Breast epithelium (tissue), 4 donors: ENCODE results near the gene HES5. TPM values are rescaled to one million over a fixed set of nuclear protein-coding genes. Genes with fewer than 3 reads are reported as not detected.

ENCODE experiments used
- DNase-seq, 2 donors: peaks; one replicate each; pipeline ENCODE4 v3.0.0-alpha.2; 2019; ENCODE audit warnings: low spot score in 2 of 2
- H3K27ac ChIP-seq, 2 donors: fragments of 200-600 bp; sonication (generic) in 1 of 2; one replicate each; pipeline ENCODE4 v1.5.1; 2016 to 2019; ENCODE audit warnings: mild to moderate bottlenecking in 1 of 2
- H3K27me3 ChIP-seq, 2 donors: fragments of 200-600 bp; sonication (generic) in 1 of 2; one replicate each; pipeline versions ENCODE4 v1.5.1 to v1.6.0; 2017 to 2019; ENCODE audit warnings: control low read depth in 1 of 2, mild to moderate bottlenecking in 1 of 2
- H3K36me3 ChIP-seq: fragments of 200-600 bp; one replicate; pipeline ENCODE4 v1.5.1; 2019
- H3K4me1 ChIP-seq, 2 donors: fragments of 200-600 bp; sonication (generic); one replicate each; pipeline ENCODE4 v1.5.1; 2016 to 2019; ENCODE audit warnings: control low read depth in 1 of 2
- H3K4me3 ChIP-seq, 3 donors: fragments of 200-600 bp; sonication (generic); 1 replicate in 2 of 3; 2 replicates in 1 of 3; pipeline ENCODE4 v1.5.1; 2016 to 2019; ENCODE audit warnings: mild to moderate bottlenecking in 3 of 3, moderate library complexity in 2 of 3
- H3K9me3 ChIP-seq, 2 donors: fragments of 200-600 bp; sonication (generic) in 1 of 2; one replicate each; pipeline ENCODE4 v1.5.1; 2016 to 2019; ENCODE audit warnings: control low read depth in 1 of 2
- CTCF ChIP-seq, 3 donors: fragments of 450-650 bp; IDR thresholded peaks; one replicate each; pipeline ENCODE4 v1.5.1; 2016 to 2017; ENCODE audit warnings: antibody characterized with exemption in 3 of 3, mild to moderate bottlenecking in 3 of 3, moderate library complexity in 3 of 3
- POLR2A ChIP-seq: fragments of 450-650 bp; IDR thresholded peaks from one replicate; pipeline ENCODE4 v1.6.1; 2016; ENCODE audit warnings: antibody characterized with exemption, mild to moderate bottlenecking, moderate library complexity
- POLR2AphosphoS5 ChIP-seq, 3 donors: sonication (generic); formaldehyde crosslinking; IDR thresholded peaks; one replicate each; pipeline ENCODE4 v1.6.1; 2017; ENCODE audit warnings: antibody characterized with exemption in 3 of 3
- intact Hi-C: fragments of 100-400 bp; cut with DNase I; formaldehyde crosslinking; loops from one replicate; pipeline ENCODE4 v1.15.1; 2023; ENCODE audit warnings: low total_unique reads
- total RNA-seq, 3 donors: library from RNA; depleted of rRNA; stranded (reverse); fragments of >200 nt; gene quantifications; one replicate each; pipeline ENCODE4 v1.1.0, GENCODE V29; 2016

Gene HES5
- total RNA-seq, 3 donors from 2014 or later: not detected

- intact Hi-C loops: loop anchor here (10.0 kb wide), 1 partner anchor 507 kb away; no protein-coding TSS in a partner anchor
- Histone ChIP-seq H3K27me3 (peaks cover 0 to 17% of the 10 kb centered on the region in 2 donors), H3K9me3 (no peaks in the 10 kb centered on the region), H3K4me3 (no peak overlapping the region), H3K4me1 (no peaks in the 10 kb centered on the region), H3K36me3 (no peaks in the 10 kb centered on the region), H3K27ac (no peak overlapping the region)
- TF ChIP-seq POLR2A (no peak), CTCF (IDR thresholded peaks at IDR 0.05) (no peak), POLR2AphosphoS5 (IDR thresholded peaks at IDR 0.05) (no peak)
- DNase-seq: no peak
Observed at GRCh38 chr1:2497891-2498290, 32.2 kb downstream of the HES5 start.

- H3K27me3 ChIP-seq: peaks cover 0 to 7% of the 10 kb centered on the region in 2 donors
- intact Hi-C loops: loop anchor here (10.0 kb wide), 1 partner anchor 508 kb away; no protein-coding TSS in a partner anchor
- TF ChIP-seq CTCF (IDR thresholded peaks at IDR 0.05): no peak
- TF ChIP-seq POLR2AphosphoS5 (IDR thresholded peaks at IDR 0.05): no peak
- TF ChIP-seq POLR2A: no peak
- H3K27ac ChIP-seq: no peak overlapping the region
- H3K4me1 ChIP-seq: no peaks in the 10 kb centered on the region
- no peaks in the 10 kb centered on the region for H3K36me3 ChIP-seq
- H3K9me3 ChIP-seq: no peaks in the 10 kb centered on the region
- no peak overlapping the region for H3K4me3 ChIP-seq
- no peak for DNase-seq
Observed at GRCh38 chr1:2496746-2497145, 33.3 kb downstream of the HES5 start.

GRCh38 chr1:2496087-2496622 is 33.9 kb downstream of the HES5 start:
- peaks cover 0 to 3% of the 10 kb centered on the region in 2 donors for H3K27me3 ChIP-seq
- no peak for DNase-seq
- no peak for TF ChIP-seq POLR2A
- no peaks in the 10 kb centered on the region for H3K9me3 ChIP-seq
- intact Hi-C loops: loop anchor here (10.0 kb wide), 1 partner anchor 509 kb away; no protein-coding TSS in a partner anchor
- H3K27ac ChIP-seq: no peak overlapping the region
- no peaks in the 10 kb centered on the region for H3K4me1 ChIP-seq
- no peaks in the 10 kb centered on the region for H3K36me3 ChIP-seq
- H3K4me3 ChIP-seq: no peak overlapping the region

GRCh38 chr1:2495546-2495945 is 34.5 kb downstream of the HES5 start:
- no peaks in the 10 kb centered on the region for H3K9me3 ChIP-seq
- intact Hi-C loops: loop anchor here (10.0 kb wide), 1 partner anchor 509 kb away; no protein-coding TSS in a partner anchor
- peaks cover 0 to 3% of the 10 kb centered on the region in 2 donors for H3K27me3 ChIP-seq
- no peak overlapping the region for H3K4me3 ChIP-seq
- H3K27ac ChIP-seq: no peak overlapping the region
- no peak for DNase-seq
- no peaks in the 10 kb centered on the region for H3K36me3 ChIP-seq
- TF ChIP-seq POLR2A (no peak), CTCF (IDR thresholded peaks at IDR 0.05) (no peak), POLR2AphosphoS5 (IDR thresholded peaks at IDR 0.05) (no peak)
- H3K4me1 ChIP-seq: no peaks in the 10 kb centered on the region

GRCh38 chr1:2495026-2495425 is 35.0 kb downstream of the HES5 start:
- H3K27me3 ChIP-seq: peaks cover 0 to under 1% of the 10 kb centered on the region in 2 donors
- H3K9me3 ChIP-seq: no peaks in the 10 kb centered on the region
- no peak overlapping the region for H3K4me3 ChIP-seq
- no peaks in the 10 kb centered on the region for H3K4me1 ChIP-seq
- no peak for DNase-seq
- intact Hi-C loops: loop anchor here (10.0 kb wide), 1 partner anchor 510 kb away; no protein-coding TSS in a partner anchor
- no peak overlapping the region for H3K27ac ChIP-seq
- no peak for TF ChIP-seq POLR2A
- no peak for TF ChIP-seq CTCF (IDR thresholded peaks at IDR 0.05)
- no peak for TF ChIP-seq POLR2AphosphoS5 (IDR thresholded peaks at IDR 0.05)
- H3K36me3 ChIP-seq: no peaks in the 10 kb centered on the region
